GM18505 (cell line): ENCODE results near the gene GNB1L.
"Not testable (repeated sequence)": the region's sequence is repeated elsewhere in the genome, so short reads cannot be mapped to it uniquely, and the experiment has no call there.

Experiments
- ATAC-seq: cut with Tn5 transposase; IDR thresholded peaks from one replicate; pipeline ENCODE4 v1.9.1; 2021; ENCODE audit not compliant: unreplicated experiment
- POLR2A ChIP-seq: IDR thresholded peaks from 4 replicates; pipeline ENCODE4 v1.6.1; 2011; ENCODE audit warnings: borderline replicate concordance; ENCODE audit not compliant: insufficient read depth, insufficient read length; ENCODE audit errors: extremely low read depth

The GNB1L gene

DNA sequence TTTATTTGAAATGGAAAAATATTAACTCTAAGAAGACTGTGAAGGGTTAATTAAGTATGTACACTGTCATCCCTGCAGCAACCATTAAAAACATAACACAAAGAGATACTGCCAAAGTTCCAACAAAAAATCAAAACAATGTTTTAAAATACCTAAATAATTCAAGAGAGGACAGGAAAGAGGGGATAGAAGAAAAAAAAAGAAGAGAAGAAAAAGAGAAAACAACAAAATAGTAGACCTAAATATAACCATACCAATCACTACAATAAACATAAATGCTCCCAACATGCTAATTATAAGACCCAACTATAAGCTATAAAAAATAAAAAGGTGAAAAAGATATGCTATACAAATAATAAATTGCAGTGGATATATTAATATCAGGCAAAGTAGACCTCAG lies 20.1 kb downstream of the GNB1L start:
- TF ChIP-seq POLR2A: no peak
- no peak for ATAC-seq

DNA sequence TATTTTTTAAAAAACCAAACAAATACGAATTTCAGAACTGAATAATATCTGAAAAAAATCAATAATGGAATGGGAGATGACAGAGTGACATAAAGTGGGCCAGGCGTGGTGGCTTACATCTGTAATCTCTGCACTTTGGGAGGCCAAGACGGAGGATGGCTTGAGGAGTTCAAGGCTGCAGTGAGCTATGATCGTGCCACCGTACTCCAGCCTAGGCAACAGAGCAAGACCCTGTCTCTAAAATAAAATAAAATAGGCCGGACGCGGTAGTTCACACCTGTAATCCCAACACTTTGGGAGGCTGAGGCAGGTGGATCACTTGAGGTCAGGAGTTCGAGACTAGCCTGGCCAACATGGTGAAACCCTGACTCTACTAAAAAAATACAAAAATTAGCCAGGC lies 21.3 kb downstream of the GNB1L start:
- not testable (repeated sequence) for ATAC-seq

DNA sequence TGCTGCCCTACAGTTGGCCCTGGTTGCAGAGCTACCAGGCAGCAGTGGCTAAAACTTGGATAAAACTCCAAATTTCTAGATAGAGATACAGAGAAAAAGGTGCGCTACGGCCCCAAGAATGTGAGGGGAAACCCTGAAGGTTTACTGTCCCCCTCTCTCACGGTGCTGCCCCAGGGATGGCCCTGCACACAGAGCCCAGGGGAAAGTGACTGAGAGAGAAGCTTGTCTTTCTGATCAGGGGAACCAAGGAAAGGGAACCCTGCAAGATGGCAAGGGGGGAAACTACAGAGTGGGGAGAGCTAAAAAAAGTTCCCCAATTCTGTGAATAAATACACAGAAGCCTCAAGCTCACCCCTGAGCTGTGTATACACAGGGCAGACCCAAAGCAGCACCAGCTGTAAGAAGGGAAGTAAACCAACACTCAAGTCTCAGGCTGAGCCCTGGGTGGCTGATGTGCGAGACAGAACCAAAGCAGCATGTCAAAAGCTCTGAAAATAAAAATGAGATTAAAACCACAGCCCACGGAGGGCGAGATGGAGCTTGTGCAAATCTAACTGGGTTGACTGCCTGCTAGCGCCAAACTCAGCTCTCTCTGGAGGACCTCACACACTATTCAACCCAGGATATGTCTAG lies 22.1 kb downstream of the GNB1L start:
- no peak for ATAC-seq
- TF ChIP-seq POLR2A: no peak

DNA sequence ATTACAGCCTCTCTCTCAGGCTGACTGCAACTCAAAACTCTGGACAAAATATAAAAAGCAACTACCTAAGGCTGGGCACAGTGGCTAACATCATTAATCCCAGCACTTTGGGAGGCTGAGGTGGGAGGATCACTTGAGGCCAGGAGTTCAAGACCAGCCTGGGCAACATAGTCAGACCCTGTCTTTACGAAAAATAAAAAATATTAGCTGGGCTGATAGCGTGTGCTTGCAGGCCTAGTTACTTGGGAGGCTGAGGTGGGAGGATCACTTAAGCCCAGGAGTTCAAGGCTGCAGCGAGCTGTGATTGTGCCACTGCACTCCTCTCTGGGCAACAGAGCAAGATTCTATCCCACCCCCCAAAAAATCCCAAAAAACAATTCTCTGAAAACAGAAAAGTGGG lies 22.7 kb downstream of the GNB1L start:
- ATAC-seq: not testable (repeated sequence)

DNA sequence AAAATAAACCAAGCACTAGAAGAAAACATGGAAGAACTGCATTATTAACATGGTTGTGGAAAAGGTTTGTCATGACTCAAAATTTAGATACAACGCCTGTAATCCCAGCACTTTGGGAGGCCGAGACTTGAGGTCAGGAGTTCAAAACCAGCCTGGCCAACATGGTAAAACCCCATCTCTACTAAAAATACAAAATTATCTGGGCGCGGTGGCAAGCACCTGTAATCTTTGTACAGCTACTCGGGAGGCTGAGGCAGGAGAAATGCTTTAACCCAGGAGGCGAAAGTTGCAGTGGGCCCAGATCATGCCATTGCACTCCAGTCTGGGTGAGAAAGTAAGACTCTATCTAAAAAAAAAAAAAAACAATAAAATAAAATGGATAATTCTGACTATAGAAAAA lies 23.7 kb downstream of the GNB1L start:
- TF ChIP-seq POLR2A: no peak
- ATAC-seq: no peak

DNA sequence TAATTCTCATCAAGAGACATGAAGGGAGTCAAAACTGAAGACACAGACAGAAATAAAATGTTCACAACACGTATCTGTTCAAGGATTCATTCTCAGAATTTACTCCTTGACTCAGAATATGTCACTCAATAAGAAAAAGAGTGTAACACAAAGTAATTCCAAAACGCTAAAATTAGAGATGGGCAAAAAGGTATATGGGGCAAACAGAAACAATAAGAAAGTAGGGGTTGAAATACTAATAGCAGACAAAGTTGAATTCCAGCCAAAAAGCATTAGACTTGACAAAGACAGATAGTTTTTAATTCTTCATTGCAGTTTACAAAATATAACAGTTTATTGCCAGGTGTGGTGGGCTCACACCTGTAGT lies 26.7 kb downstream of the GNB1L start:
- no peak for TF ChIP-seq POLR2A
- ATAC-seq: no peak

DNA sequence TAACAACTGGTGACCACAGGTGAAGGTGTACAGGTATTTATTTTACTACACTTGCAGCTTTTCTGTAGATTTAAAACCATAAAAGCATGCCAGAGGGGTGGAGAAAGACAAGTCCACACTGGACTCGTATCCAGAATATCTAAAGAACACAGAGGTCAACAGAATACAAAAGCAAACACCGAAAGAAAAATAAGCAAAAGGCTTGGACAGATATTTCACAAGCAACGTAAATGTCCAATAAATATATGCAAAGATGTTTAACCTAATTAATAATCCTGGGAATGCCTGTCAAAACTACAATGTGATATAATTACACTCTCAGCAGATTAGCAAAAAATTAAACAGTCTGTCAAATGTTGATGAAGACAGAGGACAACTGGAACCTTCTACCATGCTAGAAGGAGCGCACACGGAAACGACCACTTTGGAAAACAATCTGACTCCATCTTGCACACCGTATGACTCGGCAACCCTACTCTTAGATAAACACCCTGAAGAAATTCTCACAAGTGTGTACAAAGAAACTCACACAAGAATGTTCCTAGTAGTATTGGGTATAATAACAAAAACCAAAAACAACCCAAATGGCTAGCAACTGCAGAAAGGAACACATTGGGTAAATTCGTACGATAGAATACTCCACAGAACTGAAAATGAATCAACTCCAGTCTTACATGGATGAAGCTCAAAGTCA lies 27.2 kb downstream of the GNB1L start:
- no peak for ATAC-seq

DNA sequence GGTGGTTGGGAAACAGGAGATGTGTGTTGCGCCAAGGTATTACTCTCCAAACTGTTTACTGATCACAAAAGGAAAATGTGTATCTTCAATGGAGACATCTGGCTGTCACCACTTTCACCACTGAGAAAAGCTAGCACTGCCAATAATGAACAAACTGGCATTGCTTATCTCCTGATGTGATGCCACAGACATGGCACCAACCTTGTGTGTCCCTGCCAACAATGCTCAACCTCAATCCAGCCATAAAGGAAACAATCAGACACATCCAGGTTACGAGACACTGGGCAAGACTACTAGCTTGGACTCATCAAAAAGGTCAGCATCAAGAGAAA lies 28.1 kb downstream of the GNB1L start:
- ATAC-seq: no peak
- TF ChIP-seq POLR2A: no peak

More for the DNA sequence above, 27.2 kb downstream of the GNB1L start:
- no peak for TF ChIP-seq POLR2A

DNA sequence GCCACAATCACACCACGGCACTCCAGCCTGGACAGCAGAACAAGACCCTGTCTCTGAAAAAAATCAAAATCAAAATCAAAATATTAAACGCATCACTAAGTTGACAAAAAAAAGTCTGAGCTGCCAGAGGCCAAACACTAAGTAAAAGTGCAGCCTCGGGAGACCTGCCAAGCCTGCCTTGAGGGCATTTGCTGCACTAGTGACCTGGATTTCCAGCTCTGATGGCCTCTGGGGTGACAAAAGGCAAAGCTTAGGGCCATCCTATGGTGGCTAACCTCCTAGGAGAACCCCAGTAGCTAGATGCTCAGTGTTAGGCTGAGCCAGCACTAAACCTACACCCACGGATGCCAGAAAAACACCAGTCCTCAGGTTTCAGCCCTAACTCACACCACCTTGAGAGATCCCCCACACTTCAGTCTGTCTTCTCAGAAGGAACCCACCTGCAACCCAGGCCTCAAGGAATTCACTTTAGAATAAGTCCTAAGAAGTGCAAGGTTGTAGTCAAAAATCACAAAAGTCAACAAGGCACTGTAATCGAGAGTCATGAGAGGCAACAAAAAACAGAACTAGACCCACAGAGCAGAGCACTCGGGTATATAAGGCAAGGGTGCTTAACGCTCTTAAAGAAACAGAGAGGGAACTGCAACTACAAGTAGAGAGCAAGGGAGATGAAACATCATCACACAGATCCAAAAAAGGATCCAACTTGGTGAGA lies 28.6 kb downstream of the GNB1L start:
- TF ChIP-seq POLR2A: no peak
- no peak for ATAC-seq

DNA sequence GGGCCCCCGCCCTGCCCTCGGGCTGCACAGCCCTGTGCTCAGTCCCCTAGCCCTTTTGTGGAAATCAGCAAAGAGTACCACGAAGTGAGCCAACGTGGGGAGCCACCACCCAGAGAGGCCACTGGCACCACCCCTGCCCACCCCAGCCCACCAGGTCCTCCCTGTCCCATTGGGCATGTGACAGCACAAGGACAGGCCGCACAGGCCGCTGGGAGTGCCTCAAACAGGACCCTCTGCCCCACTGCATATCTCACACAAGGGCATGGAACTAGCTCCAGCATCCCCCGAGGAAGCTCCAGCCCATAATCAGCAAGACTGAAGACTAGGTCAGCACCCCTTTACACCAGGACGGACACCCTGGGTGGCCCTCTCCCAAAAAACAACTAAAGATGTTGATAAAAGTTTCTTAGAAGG lies 29.7 kb downstream of the GNB1L start:
- ATAC-seq: no peak
- TF ChIP-seq POLR2A: no peak

DNA sequence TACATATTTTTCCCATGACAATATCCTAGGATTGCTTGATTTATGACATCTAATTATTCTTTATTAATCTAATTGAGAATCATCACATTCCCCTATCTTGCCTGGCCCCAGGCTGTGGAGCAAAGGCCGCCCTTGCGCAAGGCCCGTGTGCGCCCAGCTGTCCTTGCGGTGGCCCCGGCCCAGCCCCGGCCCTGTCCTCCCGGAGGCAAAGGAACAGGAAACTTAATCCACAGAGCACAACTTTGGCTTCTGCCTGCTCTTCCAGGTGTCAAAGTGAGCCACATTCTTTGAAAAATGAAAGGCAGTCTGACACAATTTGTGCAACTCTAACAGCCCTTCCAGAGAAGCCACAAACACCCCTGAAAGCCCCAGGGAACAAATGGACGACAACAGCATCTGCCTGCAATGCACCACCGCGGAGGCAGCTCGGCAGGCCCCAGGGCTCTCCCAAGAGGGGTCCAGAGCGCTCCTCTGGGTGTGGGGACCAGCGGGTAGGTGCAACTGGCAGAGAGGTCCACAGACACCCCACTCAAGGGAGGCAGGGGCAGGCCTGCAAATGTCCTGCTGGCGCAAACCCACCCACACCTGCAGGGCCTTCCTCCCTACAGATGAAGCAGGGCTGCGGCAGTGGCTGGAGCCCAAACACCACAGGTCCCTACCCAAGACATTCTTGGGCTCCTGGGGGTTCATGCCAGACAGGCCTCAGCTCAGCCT lies 30.3 kb downstream of the GNB1L start:
- no peak for TF ChIP-seq POLR2A

DNA sequence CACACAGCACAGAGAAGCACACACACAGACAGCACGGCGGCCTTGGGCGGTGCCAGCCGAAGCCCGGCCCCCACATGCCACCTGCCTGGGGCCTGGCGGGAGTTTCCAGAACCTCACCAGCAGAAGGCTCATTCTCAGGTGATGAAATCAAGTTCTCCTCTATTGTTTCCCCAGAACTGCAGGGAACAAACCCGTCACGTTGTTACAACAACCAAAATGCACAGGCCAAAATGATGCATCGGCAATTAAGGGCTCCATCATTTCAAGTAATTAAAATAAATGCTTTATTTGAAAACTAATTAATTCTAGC lies 30.8 kb downstream of the GNB1L start:
- no peak for ATAC-seq
- TF ChIP-seq POLR2A: no peak

More for the DNA sequence above, 30.3 kb downstream of the GNB1L start:
- no peak for ATAC-seq

DNA sequence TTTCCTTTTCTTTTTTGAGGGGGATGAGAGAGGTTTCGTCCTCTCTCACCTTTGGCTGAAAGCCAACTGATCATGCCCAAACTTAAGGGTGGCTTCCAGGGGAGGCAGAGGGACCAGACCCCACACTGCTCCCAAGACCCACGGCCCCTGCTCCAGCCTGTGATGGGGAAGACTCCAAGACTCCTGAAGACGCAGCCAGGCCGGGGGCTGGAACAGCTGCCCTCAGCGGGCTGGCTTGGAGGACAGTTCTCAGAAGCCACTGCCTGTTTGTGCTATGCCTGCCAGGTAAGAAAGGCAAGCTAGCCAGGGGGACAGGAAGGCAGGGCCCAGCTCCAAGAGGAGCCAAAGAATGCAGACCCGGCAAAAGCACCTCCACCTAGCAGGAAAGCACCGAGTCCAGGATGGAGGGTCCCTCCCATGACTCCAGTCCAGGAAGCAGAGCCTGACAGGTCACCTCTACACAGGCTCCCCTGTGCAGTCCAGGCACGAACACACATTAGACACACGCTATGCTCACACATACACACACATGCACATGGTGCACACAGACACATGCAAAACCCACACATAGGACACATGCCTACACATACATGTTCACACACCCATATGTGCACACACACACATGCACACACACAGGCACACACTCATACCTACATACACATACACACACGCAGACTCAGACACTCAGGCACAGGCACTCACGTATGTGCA lies 31.3 kb downstream of the GNB1L start:
- ATAC-seq: no peak
- TF ChIP-seq POLR2A: no peak

DNA sequence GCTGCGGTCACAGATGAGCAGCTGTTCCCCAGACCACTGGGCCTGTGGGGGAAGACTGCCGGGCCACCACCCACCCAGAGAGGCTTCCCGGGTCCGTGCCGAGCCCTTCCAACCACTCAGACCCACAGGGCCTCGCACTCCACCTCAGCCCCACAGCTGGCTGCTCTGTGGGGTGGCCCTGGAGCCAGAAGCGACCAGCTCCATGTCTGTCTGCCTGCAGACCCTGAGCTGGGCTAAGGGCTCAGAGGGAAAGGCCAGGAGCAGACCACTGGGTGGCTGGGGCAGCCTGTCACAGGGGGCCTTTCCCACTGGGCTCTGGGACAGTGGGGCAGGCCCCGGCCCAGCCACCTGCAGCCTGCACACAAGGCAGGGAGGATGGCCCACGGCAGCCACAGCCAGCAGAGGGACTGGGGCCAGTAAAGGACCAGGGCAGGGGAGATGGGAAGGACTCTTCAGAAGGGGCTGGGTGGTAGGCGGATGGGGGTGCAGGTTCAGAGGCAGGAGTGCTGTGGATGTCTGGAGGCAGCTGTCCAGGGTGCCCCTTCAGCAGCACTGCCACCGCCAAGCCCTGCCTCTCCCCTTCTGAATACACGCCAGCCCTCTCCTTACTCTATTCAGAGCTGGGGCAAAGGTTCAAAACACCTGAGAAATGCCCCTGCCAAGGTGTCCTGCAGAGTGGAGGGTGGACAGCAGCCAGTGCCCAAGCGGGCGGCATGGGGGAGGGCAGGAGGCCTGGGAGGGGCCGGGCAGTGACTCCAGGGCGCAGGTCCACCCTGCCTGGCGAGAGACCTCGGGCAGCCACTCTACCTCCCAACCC lies 32.2 kb downstream of the GNB1L start:
- no peak for ATAC-seq
- no peak for TF ChIP-seq POLR2A
